ENCODE data around the gene P2RX5. TPM values are rescaled to one million over a fixed set of nuclear protein-coding genes. Genes with fewer than 3 reads are reported as not detected.

Gene P2RX5
- polyA plus RNA-seq, 1 donor (not counting 4 experiments of a cell fraction or from before 2014, with no cell fraction given) = 0.43 TPM

DNA sequence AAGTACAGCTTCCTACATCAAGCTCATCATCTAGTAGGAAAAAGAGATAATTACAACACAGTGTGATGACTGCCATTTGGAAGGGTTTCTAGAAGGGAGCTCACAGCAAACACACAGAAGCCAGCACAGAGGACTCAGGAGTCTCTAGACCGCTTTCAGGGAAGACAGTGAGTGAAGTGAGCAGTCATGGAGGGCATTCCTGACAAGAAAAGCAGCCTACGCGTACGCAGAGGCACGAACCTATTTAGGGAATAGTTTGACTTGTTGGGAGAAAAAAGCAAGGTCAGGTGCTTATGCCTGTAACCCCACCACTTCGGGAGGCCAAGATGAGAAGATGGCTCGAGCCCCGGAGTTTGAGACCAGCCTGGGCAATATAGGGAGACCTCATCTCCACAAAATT, 19.3 kb upstream of the P2RX5 start:
- Histone ChIP-seq H3K27ac (ENCODE audit: control insufficient read depth, insufficient read depth, low read length) (no peak overlapping the region), H2AFZ (ENCODE audit: control insufficient read depth, low read length) (no peak overlapping the region), H3K36me3 (ENCODE audit: control insufficient read depth in 2 of 2, extremely low read depth in 1 of 2, insufficient read depth in 2 of 2, low read length in 2 of 2) (peaks cover 9 to 27% of the 10 kb centered on the region in 2 experiments), H3K4me3 (ENCODE audit: control insufficient read depth in 2 of 3, extremely low read depth in 1 of 3, insufficient read depth in 2 of 3, low read depth in 1 of 3, low read length in 3 of 3) (no peak overlapping the region), H3K79me2 (ENCODE audit: control insufficient read depth, insufficient read depth, low read length) (no peaks in the 10 kb centered on the region), H3K9me1 (ENCODE audit: control insufficient read depth, extremely low read depth, insufficient read depth, low read length) (no peaks in the 10 kb centered on the region), H3K9ac (ENCODE audit: control insufficient read depth, extremely low read depth, insufficient read depth, low read length) (no peak overlapping the region), H3K4me1 (ENCODE audit: control insufficient read depth, extremely low read depth, insufficient read depth, low read length) (peaks cover 8% of the 10 kb centered on the region), H4K20me1 (ENCODE audit: control insufficient read depth, extremely low read depth, insufficient read depth, low read length) (no peaks in the 10 kb centered on the region), H3K4me2 (ENCODE audit: control insufficient read depth, extremely low read depth, insufficient read depth, low read depth, low read length) (no peak overlapping the region), H3K27me3 (ENCODE audit: control insufficient read depth, extremely low read depth, insufficient read depth, low read length) (no peaks in the 10 kb centered on the region), H3K9me3 (ENCODE audit: control insufficient read depth, low read depth, low read length) (no peaks in the 10 kb centered on the region)
- no peak for DNase-seq (ENCODE audit: low read depth, low spot score)
- no peak for FAIRE-seq
- dilution Hi-C loops (cut with MboI; ENCODE audit: extremely low pct_ligation_motif_present, low sequenced_read_pairs) = no loop called here
- TF ChIP-seq EZH2 (IDR thresholded peaks at IDR 0.05; ENCODE audit: low read length) (no peak), CTCF (optimal IDR thresholded peaks at IDR 0.05 in 1 of 3, IDR thresholded peaks at IDR 0.05 in 1 of 3, conservative IDR thresholded peaks at IDR 0.05 in 1 of 3; ENCODE audit: extremely low read depth in 1 of 3, insufficient read depth in 2 of 3, low read length in 3 of 3) (no peak)

GRCh38 chr17:3712811-3713463, 17.0 kb upstream of the P2RX5 start:
- no peaks in the 10 kb centered on the region for H4K20me1 ChIP-seq (ENCODE audit: control insufficient read depth, extremely low read depth, insufficient read depth, low read length)
- FAIRE-seq (no peak), DNase-seq (ENCODE audit: low read depth, low spot score) (no peak)
- H3K4me2 ChIP-seq (ENCODE audit: control insufficient read depth, extremely low read depth, insufficient read depth, low read depth, low read length) = no peak overlapping the region
- H3K27ac ChIP-seq (ENCODE audit: control insufficient read depth, insufficient read depth, low read length) = no peak overlapping the region
- H3K9me1 ChIP-seq (ENCODE audit: control insufficient read depth, extremely low read depth, insufficient read depth, low read length) = no peaks in the 10 kb centered on the region
- no peak overlapping the region for H3K4me3 ChIP-seq (ENCODE audit: control insufficient read depth in 2 of 3, extremely low read depth in 1 of 3, insufficient read depth in 2 of 3, low read depth in 1 of 3, low read length in 3 of 3)
- peaks cover 9 to 23% of the 10 kb centered on the region in 2 experiments for H3K36me3 ChIP-seq (ENCODE audit: control insufficient read depth in 2 of 2, extremely low read depth in 1 of 2, insufficient read depth in 2 of 2, low read length in 2 of 2)
- TF ChIP-seq EZH2 (IDR thresholded peaks at IDR 0.05; ENCODE audit: low read length) (no peak), CTCF (optimal IDR thresholded peaks at IDR 0.05 in 1 of 3, IDR thresholded peaks at IDR 0.05 in 1 of 3, conservative IDR thresholded peaks at IDR 0.05 in 1 of 3; ENCODE audit: extremely low read depth in 1 of 3, insufficient read depth in 2 of 3, low read length in 3 of 3) (no peak)
- H3K79me2 ChIP-seq (ENCODE audit: control insufficient read depth, insufficient read depth, low read length) = no peaks in the 10 kb centered on the region
- no peaks in the 10 kb centered on the region for H3K9me3 ChIP-seq (ENCODE audit: control insufficient read depth, low read depth, low read length)
- peaks cover 2% of the 10 kb centered on the region for H3K4me1 ChIP-seq (ENCODE audit: control insufficient read depth, extremely low read depth, insufficient read depth, low read length)
- dilution Hi-C loops (cut with MboI; ENCODE audit: extremely low pct_ligation_motif_present, low sequenced_read_pairs) = no loop called here
- no peak overlapping the region for H3K9ac ChIP-seq (ENCODE audit: control insufficient read depth, extremely low read depth, insufficient read depth, low read length)
- no peaks in the 10 kb centered on the region for H3K27me3 ChIP-seq (ENCODE audit: control insufficient read depth, extremely low read depth, insufficient read depth, low read length)
- H2AFZ ChIP-seq (ENCODE audit: control insufficient read depth, low read length) = no peak overlapping the region

Measured in keratinocyte (primary cell).